Body of pancreas (tissue), 4 donors: Measurements from ENCODE around the gene SCAMP4. TPM values are rescaled to one million over a fixed set of nuclear protein-coding genes. Genes with fewer than 3 reads are reported as not detected.
"Not testable (repeated sequence)": the region's sequence is repeated elsewhere in the genome, so short reads cannot be mapped to it uniquely, and the experiment has no call there.

Experiments
- ATAC-seq: fragments of 150-250 bp; one replicate; pipeline ENCODE4 v1.9.1; 2016
- DNase-seq, 4 donors: peaks; one replicate each; pipeline ENCODE4 v3.0.0-alpha.2; 2019
- H3K27ac ChIP-seq, 4 donors: fragments of 200-600 bp; sonication (generic); 1 replicate in 3 of 4; 2 replicates in 1 of 4; pipeline versions ENCODE4 v1.5.1 to v1.6.1; 2016 to 2019; ENCODE audit warnings: mild to moderate bottlenecking in 1 of 4, mixed read lengths in 1 of 4, moderate library complexity in 1 of 4
- H3K27me3 ChIP-seq, 2 donors: fragments of 200-600 bp; sonication (generic); one replicate each; pipeline ENCODE4 v1.6.0; 2016; ENCODE audit warnings: mild to moderate bottlenecking in 1 of 2
- H3K36me3 ChIP-seq, 2 donors: fragments of 200-600 bp; sonication (generic); replicated peaks in 1 of 2; 2 replicates each; pipeline ENCODE4 v1.5.1; 2016; ENCODE audit warnings: low read depth in 2 of 2; ENCODE audit not compliant: insufficient read depth in 1 of 2
- H3K4me1 ChIP-seq: fragments of 200-600 bp; sonication (generic); one replicate; pipeline ENCODE4 v1.6.0; 2016
- H3K4me3 ChIP-seq, 2 donors: fragments of 200-600 bp; sonication (generic); 1 replicate in 1 of 2; 2 replicates in 1 of 2; pipeline ENCODE4 v1.5.1; 2016 to 2019
- H3K9me3 ChIP-seq, 3 donors: fragments of 200-600 bp; sonication (generic); 1 replicate in 2 of 3; 2 replicates in 1 of 3; pipeline ENCODE4 v1.5.1; 2016
- POLR2A ChIP-seq, 3 donors: fragments of 450-650 bp; IDR thresholded peaks; one replicate each; pipeline ENCODE4 v1.6.1; 2016; ENCODE audit warnings: antibody characterized with exemption in 3 of 3, mild to moderate bottlenecking in 2 of 3
- WGBS, 2 donors: methylation state at CpG; one replicate each; pipeline ENCODE4 v1.1.5; 2017; 5-methylcytosine and 5-hydroxymethylcytosine counted together
- intact Hi-C: fragments of 100-400 bp; cut with DNase I; formaldehyde crosslinking; loops from one replicate; pipeline ENCODE4 v1.15.1; 2023
- total RNA-seq, 2 donors: library from RNA; depleted of rRNA; stranded (reverse); fragments of >200 nt; gene quantifications; one replicate each; pipeline ENCODE4 v1.1.0, GENCODE V29; 2016
- TF ChIP-seq, protein P1 (sequence below), 7 experiments: fragments of 450-650 bp in 4 of 7; fragments of 200-600 bp in 3 of 7; sonication (generic) in 3 of 7; IDR thresholded peaks; one replicate each; pipeline ENCODE4 v1.5.1; 2016 to 2019; ENCODE audit warnings: antibody characterized with exemption in 7 of 7

SCAMP4 gene
- total RNA-seq, 2 donors from 2014 or later: 37.6 to 67.2 TPM

DNA sequence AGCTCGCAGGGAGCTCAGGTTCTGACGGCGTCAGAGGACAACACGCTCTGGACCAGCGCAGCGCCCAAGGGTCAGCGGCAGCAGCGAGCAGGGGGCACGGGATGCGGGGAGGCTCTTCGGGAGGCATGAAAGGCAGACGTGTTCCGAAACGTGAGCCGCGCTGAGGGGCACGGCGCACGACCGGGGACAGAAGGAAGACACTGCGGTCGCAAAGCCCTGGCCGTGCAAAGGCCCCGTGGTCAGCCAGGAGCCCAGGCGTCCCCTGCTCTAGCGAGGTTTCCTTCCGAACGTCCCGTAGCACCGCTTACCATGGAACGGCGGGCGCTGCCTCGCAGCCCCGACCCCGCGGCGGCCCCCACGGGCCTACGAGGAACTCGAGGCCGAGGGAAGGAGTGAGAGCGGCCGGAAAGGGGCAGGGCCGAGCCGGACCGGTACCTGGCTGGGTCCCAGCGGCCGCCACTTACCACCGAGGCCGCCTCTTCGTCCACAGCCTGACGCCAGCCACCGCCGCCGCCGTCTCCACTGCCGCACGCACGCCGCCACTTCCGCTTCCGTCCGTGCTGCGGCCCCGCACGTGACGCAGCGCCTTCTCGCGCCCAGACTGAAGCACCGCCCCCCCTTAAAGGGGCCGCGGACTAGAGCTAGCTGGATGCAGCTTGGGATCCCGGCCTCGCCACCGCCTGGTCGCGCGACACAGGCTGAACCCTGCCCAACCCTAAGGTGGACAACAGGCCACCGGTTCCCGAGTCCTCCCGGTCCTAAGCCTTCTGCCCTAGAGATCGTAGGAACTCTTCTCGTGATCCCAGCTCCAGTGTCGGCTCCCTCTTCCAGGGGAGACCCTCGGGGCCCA lies 29.3 kb upstream of the SCAMP4 start:
- Histone ChIP-seq H3K4me3 (peak overlapping the region; percentile 69 to 79), H3K27me3 (no peaks in the 10 kb centered on the region), H3K27ac (peak overlapping the region; percentile 71 to 97 (median 88)), H3K36me3 (no peaks in the 10 kb centered on the region), H3K9me3 (no peaks in the 10 kb centered on the region), H3K4me1 (peaks cover 56% of the 10 kb centered on the region)
- TF ChIP-seq POLR2A (IDR thresholded peaks at IDR 0.05): peak; percentile 78 to 92 (median 87)
- TF ChIP-seq, protein P1, sequence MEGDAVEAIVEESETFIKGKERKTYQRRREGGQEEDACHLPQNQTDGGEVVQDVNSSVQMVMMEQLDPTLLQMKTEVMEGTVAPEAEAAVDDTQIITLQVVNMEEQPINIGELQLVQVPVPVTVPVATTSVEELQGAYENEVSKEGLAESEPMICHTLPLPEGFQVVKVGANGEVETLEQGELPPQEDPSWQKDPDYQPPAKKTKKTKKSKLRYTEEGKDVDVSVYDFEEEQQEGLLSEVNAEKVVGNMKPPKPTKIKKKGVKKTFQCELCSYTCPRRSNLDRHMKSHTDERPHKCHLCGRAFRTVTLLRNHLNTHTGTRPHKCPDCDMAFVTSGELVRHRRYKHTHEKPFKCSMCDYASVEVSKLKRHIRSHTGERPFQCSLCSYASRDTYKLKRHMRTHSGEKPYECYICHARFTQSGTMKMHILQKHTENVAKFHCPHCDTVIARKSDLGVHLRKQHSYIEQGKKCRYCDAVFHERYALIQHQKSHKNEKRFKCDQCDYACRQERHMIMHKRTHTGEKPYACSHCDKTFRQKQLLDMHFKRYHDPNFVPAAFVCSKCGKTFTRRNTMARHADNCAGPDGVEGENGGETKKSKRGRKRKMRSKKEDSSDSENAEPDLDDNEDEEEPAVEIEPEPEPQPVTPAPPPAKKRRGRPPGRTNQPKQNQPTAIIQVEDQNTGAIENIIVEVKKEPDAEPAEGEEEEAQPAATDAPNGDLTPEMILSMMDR (IDR thresholded peaks at IDR 0.05): peak in 1 of 7 experiments; percentile 18
- WGBS, 2 donors: 1% methylated on average over 19 to 83 of the region's 87 CpGs
- intact Hi-C loops: no loop called here
- DNase-seq (peak; percentile 91 to 95 (median 92)), ATAC-seq (peak; percentile 93)

DNA sequence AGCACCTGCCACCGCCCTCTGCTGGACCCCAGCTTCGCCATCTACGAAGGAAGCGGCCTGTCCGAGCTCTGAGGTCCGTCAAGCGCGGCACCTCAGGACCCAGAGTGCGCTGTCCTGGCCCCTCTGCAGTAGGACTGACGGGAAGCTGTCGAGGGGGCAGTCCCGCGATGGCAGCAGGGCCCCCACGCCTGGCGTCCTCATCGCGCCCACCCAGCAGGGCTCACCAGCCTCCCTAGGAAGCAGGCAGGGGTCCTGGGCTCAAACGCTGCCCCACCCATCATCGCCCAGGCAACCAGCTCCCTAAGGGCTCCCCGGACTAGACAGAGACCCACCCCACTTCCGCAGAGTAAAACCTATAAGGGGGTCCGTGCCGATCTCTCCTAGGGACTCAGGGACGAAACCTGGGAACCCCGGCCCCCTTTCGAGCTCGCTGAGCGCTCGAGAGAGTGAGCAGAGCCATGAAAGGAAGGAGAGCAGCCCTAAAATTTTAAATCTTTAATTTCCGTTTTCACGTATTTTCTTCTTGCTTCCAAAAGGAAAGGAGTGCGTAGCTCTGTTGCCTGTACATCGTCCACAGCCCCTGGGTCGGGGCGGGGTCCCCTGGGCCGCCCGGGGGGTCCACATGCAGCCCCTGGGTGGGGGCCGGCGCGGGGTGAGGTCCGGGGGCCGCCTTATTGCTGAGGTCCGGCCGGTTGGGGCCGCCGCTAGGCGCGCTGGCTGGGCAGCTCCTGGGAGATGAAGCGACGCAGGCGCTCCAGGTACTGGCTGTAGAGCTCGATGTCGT lies 28.5 kb upstream of the SCAMP4 start:
- intact Hi-C loops, DNase-seq, H3K9me3 ChIP-seq, H3K27me3 ChIP-seq, ATAC-seq, H3K36me3 ChIP-seq: not testable (repeated sequence)
- H3K4me1 ChIP-seq: peaks cover 50% of the 10 kb centered on the region
- 43 to 73% methylated on average over 21 to 36 of the region's 53 CpGs for WGBS, 2 donors
- H3K27ac ChIP-seq: peak overlapping the region; percentile 71 to 97 (median 88)
- H3K4me3 ChIP-seq: peak overlapping the region in 1 of 2 donors; percentile 69

DNA sequence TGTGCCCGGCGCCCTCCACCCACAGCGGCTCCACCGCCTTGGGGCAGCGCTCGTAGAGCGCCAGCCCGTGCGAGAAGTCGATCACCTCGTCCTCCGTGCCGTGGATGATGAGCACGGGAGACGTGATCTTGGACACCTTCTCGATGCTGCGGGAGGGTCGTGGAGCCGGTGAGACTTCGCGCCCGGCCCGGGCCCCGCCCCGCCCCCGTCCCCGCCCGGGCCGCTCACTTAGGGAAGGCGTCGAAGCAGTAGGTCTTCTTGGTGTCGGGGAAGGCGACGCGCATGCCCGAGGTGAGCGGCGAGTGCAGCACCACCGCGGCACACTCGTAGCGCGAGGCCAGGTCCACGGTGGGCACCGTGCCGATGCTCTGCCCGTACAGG lies 27.9 kb upstream of the SCAMP4 start:
- H3K4me3 ChIP-seq, H3K36me3 ChIP-seq, H3K9me3 ChIP-seq, DNase-seq, intact Hi-C loops, H3K27me3 ChIP-seq, ATAC-seq, H3K27ac ChIP-seq: not testable (repeated sequence)
- H3K4me1 ChIP-seq: peaks cover 48% of the 10 kb centered on the region
- WGBS, 2 donors: 78% methylated on average over 30 of the region's 47 CpGs; no CpG with 5 or more reads in 1 of the 2 donors

DNA sequence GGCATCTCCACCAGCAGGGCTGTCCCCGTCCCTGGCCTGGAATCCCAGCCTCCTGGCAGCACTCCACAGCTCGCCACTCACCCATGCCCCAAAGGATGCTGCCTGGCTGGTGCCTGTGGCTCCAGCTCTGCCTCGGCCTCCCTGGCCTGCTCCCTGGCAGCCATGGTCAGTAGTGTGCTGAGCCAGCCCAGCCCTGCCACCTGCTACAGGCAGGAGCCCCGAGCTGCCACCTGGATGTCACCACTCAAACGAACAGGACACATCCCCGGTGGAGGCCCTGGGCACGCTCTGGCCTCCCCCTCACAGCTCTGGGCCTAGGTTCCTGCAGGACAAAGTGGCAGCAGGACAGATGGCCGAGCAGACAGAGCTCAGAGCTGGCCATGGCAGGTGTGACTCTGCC lies 26.6 kb upstream of the SCAMP4 start:
- H3K9me3 ChIP-seq, intact Hi-C loops, H3K27me3 ChIP-seq, H3K27ac ChIP-seq, DNase-seq, ATAC-seq, H3K4me3 ChIP-seq, H3K36me3 ChIP-seq: not testable (repeated sequence)
- 76 to 83% methylated on average over 1 to 7 of the region's 8 CpGs for WGBS, 2 donors
- H3K4me1 ChIP-seq: peaks cover 48% of the 10 kb centered on the region

DNA sequence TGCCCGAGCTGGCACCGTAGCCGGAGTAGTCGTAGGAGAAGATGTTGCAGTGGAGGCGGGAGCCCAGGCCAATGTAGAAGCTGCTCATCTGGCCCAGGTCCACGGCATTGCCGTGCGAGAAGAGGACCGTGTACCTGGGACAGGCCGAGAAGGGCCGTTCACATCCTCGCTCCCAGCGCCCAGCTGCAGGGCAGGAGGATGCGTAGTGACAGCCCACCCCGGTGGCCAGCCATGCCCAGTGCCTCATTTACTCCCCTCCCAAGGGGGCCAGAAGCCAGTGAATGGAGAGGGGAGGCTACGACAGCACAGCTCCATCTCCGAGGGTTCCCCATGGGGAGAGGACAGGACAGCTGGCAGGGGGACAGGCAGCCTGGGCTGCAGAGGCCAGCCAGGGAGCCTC lies 25.2 kb upstream of the SCAMP4 start:
- H3K4me3 ChIP-seq, H3K27ac ChIP-seq, DNase-seq, H3K9me3 ChIP-seq, ATAC-seq, H3K36me3 ChIP-seq, H3K27me3 ChIP-seq, intact Hi-C loops: not testable (repeated sequence)
- WGBS, 2 donors: 84% methylated on average over 17 of the region's 17 CpGs; no CpG with 5 or more reads in 1 of the 2 donors
- peaks cover 46% of the 10 kb centered on the region for H3K4me1 ChIP-seq

DNA sequence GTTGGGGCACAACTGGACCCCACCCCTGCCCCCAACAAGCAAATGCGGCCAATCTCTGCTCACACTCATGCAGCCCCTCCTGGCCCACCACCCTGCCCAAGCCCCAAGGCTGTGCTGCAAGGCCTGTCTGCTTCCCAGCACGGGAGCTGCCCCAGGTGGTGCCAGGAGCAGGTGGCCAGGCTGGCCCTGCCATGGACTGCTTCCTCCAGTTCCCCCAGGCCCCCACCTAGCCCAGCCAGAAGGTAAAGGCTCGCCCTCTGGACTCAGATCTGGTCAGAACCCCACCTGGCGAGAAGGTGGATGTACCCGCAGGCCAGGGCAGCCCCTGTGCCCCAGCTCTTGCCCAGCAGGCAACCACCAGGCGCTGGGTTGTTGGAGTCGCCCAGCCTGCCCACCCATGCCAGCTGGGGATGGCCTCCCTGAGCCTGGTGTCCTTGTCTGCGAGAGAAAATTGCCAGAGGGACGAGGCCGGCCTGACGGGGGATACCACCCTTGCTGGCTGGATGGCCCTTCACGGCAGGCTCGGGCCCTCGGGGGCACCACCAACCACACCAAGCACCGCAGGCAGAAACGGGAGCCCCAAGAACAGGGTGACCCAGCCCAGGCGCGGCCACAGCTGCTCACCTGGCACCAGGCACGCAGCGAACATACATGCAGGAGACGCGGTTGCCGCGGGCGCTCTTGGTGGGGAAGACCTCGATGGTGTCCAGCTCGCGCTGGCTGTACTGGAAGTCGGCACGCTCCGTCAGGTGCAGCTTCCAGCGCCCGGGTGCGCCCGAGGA lies 24.4 kb upstream of the SCAMP4 start:
- Histone ChIP-seq H3K9me3 (no peaks in the 10 kb centered on the region), H3K4me1 (peaks cover 47% of the 10 kb centered on the region), H3K27ac (no peak overlapping the region), H3K36me3 (no peaks in the 10 kb centered on the region), H3K27me3 (no peaks in the 10 kb centered on the region), H3K4me3 (no peak overlapping the region)
- intact Hi-C loops: no loop called here
- 80 to 81% methylated on average over 7 to 11 of the region's 35 CpGs for WGBS, 2 donors
- ATAC-seq (no peak), DNase-seq (no peak)
- TF ChIP-seq, protein P1 (IDR thresholded peaks at IDR 0.05): no peak
- no peak for TF ChIP-seq POLR2A (IDR thresholded peaks at IDR 0.05)

DNA sequence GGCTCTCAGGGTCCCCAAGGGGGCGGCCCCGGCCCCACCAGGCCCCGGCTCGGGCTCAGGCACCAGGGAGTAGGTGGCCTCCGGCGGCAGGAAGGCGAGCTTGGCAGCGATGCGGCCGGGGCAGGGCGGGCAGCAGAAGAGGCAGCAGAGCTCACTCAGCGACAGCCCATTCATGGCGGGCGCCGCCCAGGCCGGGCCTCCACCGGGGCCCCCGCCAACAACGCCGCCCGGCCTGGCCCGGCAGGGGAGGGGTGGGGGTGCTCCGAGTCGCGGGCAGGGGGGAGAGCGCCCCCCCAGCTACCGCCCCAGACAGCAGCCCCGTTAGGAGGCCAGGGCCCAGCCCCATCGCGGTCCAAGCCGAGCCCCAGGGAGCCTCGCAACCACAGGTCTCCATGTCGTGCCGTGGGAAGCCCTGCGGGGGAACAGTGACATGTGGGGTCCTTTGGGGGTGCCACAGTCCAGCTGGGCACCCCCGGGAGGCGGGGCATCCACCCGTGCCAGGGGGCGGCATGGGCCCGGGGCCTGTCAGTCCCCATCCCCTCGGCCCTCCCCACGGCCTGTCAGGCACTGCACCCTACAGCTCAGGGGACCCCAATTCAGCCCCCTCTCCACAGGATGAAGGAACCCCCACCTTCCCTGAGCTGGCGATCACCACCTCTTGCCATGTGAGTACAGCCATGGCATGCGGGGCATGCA lies 23.7 kb upstream of the SCAMP4 start:
- H3K4me3 ChIP-seq, H3K27me3 ChIP-seq, intact Hi-C loops, H3K36me3 ChIP-seq, DNase-seq, ATAC-seq, H3K9me3 ChIP-seq: not testable (repeated sequence)
- 73% methylated on average over 16 of the region's 44 CpGs; no CpG with 5 or more reads in 1 of the 2 donors for WGBS, 2 donors
- peak overlapping the region in 2 of 4 donors; percentile 32 to 81 for H3K27ac ChIP-seq
- peaks cover 44% of the 10 kb centered on the region for H3K4me1 ChIP-seq
